MM.1S (cell line): ENCODE results near the gene SPATC1L.

Source experiments
- DNase-seq: peaks from one replicate; pipeline ENCODE4 v3.0.0-alpha.2; 2015
- H2AFZ ChIP-seq: fragments of 300-600 bp; sonication (generic); 2 replicates; pipeline ENCODE4 v1.6.0; 2016; ENCODE audit warnings: antibody characterized with exemption, low read length
- H3F3A ChIP-seq: fragments of 300-600 bp; sonication (generic); 2 replicates; pipeline ENCODE4 v1.6.1; 2016; ENCODE audit warnings: mild to moderate bottlenecking, antibody characterized with exemption, low read length, moderate library complexity, mixed read lengths; ENCODE audit not compliant: insufficient read depth
- H3K27ac ChIP-seq: fragments of 300-600 bp; sonication (generic); 2 replicates; pipeline ENCODE4 v1.5.1; 2016; ENCODE audit warnings: mild to moderate bottlenecking, low read length
- H3K27me3 ChIP-seq: fragments of 300-600 bp; sonication (generic); replicated peaks from 2 replicates; pipeline ENCODE4 v1.6.0; 2016; ENCODE audit warnings: low read length; ENCODE audit not compliant: insufficient read depth
- H3K36me3 ChIP-seq: fragments of 300-600 bp; sonication (generic); replicated peaks from 2 replicates; pipeline ENCODE4 v1.6.1; 2016; ENCODE audit warnings: mild to moderate bottlenecking, low read length, mixed read lengths; ENCODE audit not compliant: insufficient read depth
- H3K4me1 ChIP-seq: fragments of 300-600 bp; sonication (generic); 2 replicates; pipeline ENCODE4 v1.6.1; 2016; ENCODE audit warnings: low read length, mixed read lengths
- H3K4me2 ChIP-seq: fragments of 300-600 bp; sonication (generic); 2 replicates; pipeline ENCODE4 v1.6.0; 2016; ENCODE audit warnings: low read depth, low read length
- H3K4me3 ChIP-seq: fragments of 300-600 bp; sonication (generic); 2 replicates; pipeline ENCODE4 v1.5.1; 2016; ENCODE audit warnings: low read length, mixed read lengths
- H3K79me2 ChIP-seq: fragments of 300-600 bp; sonication (generic); 2 replicates; pipeline ENCODE4 v1.6.1; 2016; ENCODE audit warnings: mixed run types, low read length, mixed read lengths
- H3K9ac ChIP-seq: fragments of 300-600 bp; sonication (generic); 2 replicates; pipeline ENCODE4 v1.6.1; 2016; ENCODE audit warnings: low read length, mixed read lengths
- H3K9me2 ChIP-seq: fragments of 300-600 bp; sonication (generic); replicated peaks from 2 replicates; pipeline ENCODE4 v1.6.1; 2016; ENCODE audit warnings: mild to moderate bottlenecking, low read length, mixed read lengths; ENCODE audit not compliant: insufficient read depth
- H3K9me3 ChIP-seq: fragments of 300-600 bp; sonication (generic); replicated peaks from 2 replicates; pipeline ENCODE4 v1.6.1; 2016; ENCODE audit warnings: mild to moderate bottlenecking, low read length, mixed read lengths; ENCODE audit not compliant: insufficient read depth
- H4K20me1 ChIP-seq: fragments of 300-600 bp; sonication (generic); 2 replicates; pipeline ENCODE4 v1.6.1; 2016; ENCODE audit warnings: mild to moderate bottlenecking, low read length, moderate library complexity, mixed read lengths; ENCODE audit not compliant: insufficient read depth
- CTCF ChIP-seq: fragments of 300-600 bp; sonication (generic); IDR thresholded peaks from 2 replicates; pipeline ENCODE4 v1.5.1; 2016; ENCODE audit warnings: antibody characterized with exemption, low read length, mixed read lengths
- EZH2 ChIP-seq: fragments of 300-600 bp; sonication (generic); optimal IDR thresholded peaks from 2 replicates; pipeline ENCODE3; 2017; ENCODE audit warnings: low read depth, mild to moderate bottlenecking, antibody characterized with exemption, low read length, mixed read lengths
- EZH2phosphoT487 ChIP-seq: fragments of 300-600 bp; sonication (generic); IDR thresholded peaks from 2 replicates; pipeline ENCODE4 v1.6.1; 2018; ENCODE audit warnings: antibody characterized with exemption, low read length

Gene SPATC1L

DNA sequence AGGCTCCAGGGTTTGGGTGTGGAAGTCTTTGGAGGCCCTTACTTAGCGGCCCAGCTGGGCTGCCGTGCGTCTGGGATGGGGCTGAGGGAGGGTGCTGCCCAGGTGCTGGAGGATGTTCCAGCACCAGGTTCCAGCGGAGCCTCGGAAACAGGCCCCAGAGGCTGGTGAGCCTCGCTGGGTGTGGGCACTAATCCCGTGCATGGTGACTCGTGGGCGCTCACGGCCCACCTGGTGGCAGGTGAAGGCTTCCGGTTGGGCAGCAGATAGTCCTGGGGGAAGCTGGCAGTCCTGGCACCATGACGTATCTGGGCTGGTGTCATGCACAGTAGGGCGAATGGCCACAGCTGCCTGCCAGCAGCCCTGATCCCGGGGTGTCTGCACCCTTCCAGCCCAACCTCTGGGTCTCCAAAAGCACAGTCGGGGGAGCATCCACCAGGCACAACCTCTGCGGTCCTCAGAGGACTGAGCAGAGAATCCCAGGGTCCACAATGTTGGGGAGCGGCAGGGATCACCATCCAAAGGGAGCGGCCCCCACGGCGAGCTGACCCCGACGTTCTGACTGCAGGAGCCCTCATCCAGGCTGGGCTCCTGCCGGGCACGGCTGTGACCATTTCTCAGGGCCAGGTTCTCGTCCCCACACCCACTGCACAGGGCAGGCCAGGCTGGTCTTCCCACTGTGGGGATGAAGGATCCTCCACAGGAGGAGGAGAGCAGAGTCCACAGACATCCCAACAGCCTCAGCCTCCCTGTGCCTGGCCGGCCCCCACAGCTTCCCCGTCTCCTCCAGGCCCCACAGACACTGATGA, 54.2 kb downstream of the SPATC1L start:
- Histone ChIP-seq H3K27ac (no peak overlapping the region), H3K4me2 (no peak overlapping the region)

GRCh38 chr21:46128933-46129571, 55.2 kb downstream of the SPATC1L start:
- no peaks in the 10 kb centered on the region for H3F3A ChIP-seq
- no peaks in the 10 kb centered on the region for H3K4me1 ChIP-seq

More for the DNA sequence above, 54.2 kb downstream of the SPATC1L start:
- Histone ChIP-seq H3K79me2 (no peaks in the 10 kb centered on the region), H3K4me1 (no peaks in the 10 kb centered on the region), H3K27me3 (peaks cover 83% of the 10 kb centered on the region), H3F3A (no peaks in the 10 kb centered on the region), H3K9me2 (no peaks in the 10 kb centered on the region), H3K9ac (no peak overlapping the region), H2AFZ (no peak overlapping the region), H3K4me3 (no peak overlapping the region), H3K9me3 (no peaks in the 10 kb centered on the region), H4K20me1 (no peaks in the 10 kb centered on the region), H3K36me3 (no peaks in the 10 kb centered on the region)
- no peak for DNase-seq
- TF ChIP-seq CTCF = no peak
- TF ChIP-seq EZH2phosphoT487 = no peak
- TF ChIP-seq EZH2 = no peak

GRCh38 chr21:46128106-46128932, 55.9 kb downstream of the SPATC1L start:
- Histone ChIP-seq H3K9me3 (no peaks in the 10 kb centered on the region), H3K4me3 (no peak overlapping the region), H3K79me2 (no peaks in the 10 kb centered on the region), H3K9me2 (no peaks in the 10 kb centered on the region), H2AFZ (no peak overlapping the region), H3K36me3 (no peaks in the 10 kb centered on the region), H3F3A (no peaks in the 10 kb centered on the region), H4K20me1 (no peaks in the 10 kb centered on the region), H3K4me1 (no peaks in the 10 kb centered on the region), H3K9ac (no peak overlapping the region), H3K4me2 (no peak overlapping the region), H3K27ac (no peak overlapping the region), H3K27me3 (peaks cover 84% of the 10 kb centered on the region)
- TF ChIP-seq CTCF (no peak), EZH2 (no peak), EZH2phosphoT487 (no peak)
- DNase-seq = no peak

More at GRCh38 chr21:46128933-46129571, 55.2 kb downstream of the SPATC1L start:
- Histone ChIP-seq H3K79me2 (no peaks in the 10 kb centered on the region), H3K9me3 (no peaks in the 10 kb centered on the region), H3K9ac (no peak overlapping the region), H3K36me3 (no peaks in the 10 kb centered on the region), H3K27me3 (peaks cover 84% of the 10 kb centered on the region), H4K20me1 (no peaks in the 10 kb centered on the region), H3K9me2 (no peaks in the 10 kb centered on the region), H3K27ac (no peak overlapping the region), H3K4me2 (no peak overlapping the region), H3K4me3 (no peak overlapping the region), H2AFZ (no peak overlapping the region)
- TF ChIP-seq EZH2phosphoT487 = no peak
- no peak for DNase-seq
